H1 (cell line): ENCODE measurements around the gene SMIM44. TPM values are rescaled to one million over a fixed set of nuclear protein-coding genes. Genes with fewer than 3 reads are reported as not detected.

ENCODE experiments used
- CTCF ChIA-PET: fragments of 300-600 bp; sonication (Branson Sonifier 250); formaldehyde crosslinking; loops from one replicate; lab custom pipeline; 2021; ENCODE audit not compliant: partially characterized antibody; lab: Charles Lee
- POLR2A ChIA-PET: fragments of 300-600 bp; sonication (Branson Sonifier 250); formaldehyde crosslinking; loops from one replicate; lab custom pipeline; 2021; ENCODE audit warnings: inconsistent platforms; ENCODE audit not compliant: partially characterized antibody; lab: Charles Lee
- DNase-seq, 2 experiments: peaks; one replicate each; pipeline versions ENCODE4 v3.0.0 to v3.0.0-alpha.2; 2010 to 2022; ENCODE audit warnings: low spot score in 2 of 2, low read depth in 1 of 2, mixed read lengths in 1 of 2
- FAIRE-seq: peaks from 2 replicates; lab custom pipeline; 2011; peaks lifted over from hg19 to GRCh38; lab: Jason Lieb, UNC
- H2AFZ ChIP-seq: 2 replicates; pipeline ENCODE4 v1.8.1; 2012; ENCODE audit warnings: low read length, inconsistent platforms
- H2AK5ac ChIP-seq: 2 replicates; pipeline ENCODE4 v1.6.1; 2013; ENCODE audit warnings: low read depth, low read length
- H2BK120ac ChIP-seq: replicated peaks from 2 replicates; pipeline ENCODE3; 2013; ENCODE audit warnings: low read depth, low read length, inconsistent platforms
- H2BK12ac ChIP-seq: 2 replicates; pipeline ENCODE4 v1.6.1; 2013; ENCODE audit warnings: low read depth, low read length
- H2BK15ac ChIP-seq: 2 replicates; pipeline ENCODE4 v1.6.1; 2013; ENCODE audit warnings: low read length
- H2BK20ac ChIP-seq: 2 replicates; pipeline ENCODE4 v1.6.1; 2013; ENCODE audit warnings: low read length
- H2BK5ac ChIP-seq: 2 replicates; pipeline ENCODE4 v1.6.1; 2013; ENCODE audit warnings: low read depth, low read length
- H3K14ac ChIP-seq: 2 replicates; pipeline ENCODE4 v1.6.1; 2013; ENCODE audit warnings: inconsistent platforms; ENCODE audit not compliant: insufficient read length
- H3K18ac ChIP-seq: 2 replicates; pipeline ENCODE4 v1.6.1; 2013; ENCODE audit warnings: low read length; ENCODE audit errors: extremely low read depth
- H3K23ac ChIP-seq: 2 replicates; pipeline ENCODE4 v1.6.1; 2013; ENCODE audit warnings: inconsistent platforms; ENCODE audit not compliant: insufficient read length
- H3K23me2 ChIP-seq: 2 replicates; pipeline ENCODE4 v1.6.1; 2013; ENCODE audit warnings: low read depth, low read length
- H3K27ac ChIP-seq: 2 replicates; pipeline ENCODE4 v1.6.1; 2011; ENCODE audit warnings: low read depth, low read length, inconsistent platforms
- H3K27me3 ChIP-seq, 4 experiments: replicated peaks in 1 of 4; 1 replicate in 1 of 4; 2 replicates in 3 of 4; pipeline versions ENCODE4 v1.6.1 to v1.8.1; 2011 to 2013; ENCODE audit warnings: low read length in 3 of 4, mild to moderate bottlenecking in 3 of 4, inconsistent platforms in 2 of 4, mixed read lengths in 2 of 4, moderate library complexity in 1 of 4; ENCODE audit not compliant: control insufficient read depth in 3 of 4, insufficient read depth in 3 of 4; ENCODE audit errors: extremely low read depth in 1 of 4
- H3K36me3 ChIP-seq, 4 experiments: 2 replicates each; pipeline versions ENCODE4 v1.6.1 to v1.8.1; 2011 to 2013; ENCODE audit warnings: mild to moderate bottlenecking in 4 of 4, low read length in 3 of 4, moderate library complexity in 2 of 4, control low read depth in 1 of 4, inconsistent platforms in 1 of 4; ENCODE audit not compliant: insufficient read depth in 4 of 4, control insufficient read depth in 2 of 4
- H3K4ac ChIP-seq: replicated peaks from 2 replicates; pipeline ENCODE3; 2013; ENCODE audit warnings: low read length, low read depth, mixed read lengths, inconsistent platforms; ENCODE audit not compliant: insufficient read length
- H3K4me1 ChIP-seq, 4 experiments: replicated peaks in 1 of 4; 1 replicate in 1 of 4; 2 replicates in 3 of 4; pipeline versions ENCODE4 v1.6.1 to v1.8.1; 2011 to 2013; ENCODE audit warnings: low read length in 3 of 4, inconsistent platforms in 2 of 4, mixed read lengths in 1 of 4; ENCODE audit not compliant: insufficient read depth in 4 of 4, control insufficient read depth in 3 of 4
- H3K4me2 ChIP-seq, 2 experiments: 2 replicates each; pipeline versions ENCODE4 v1.6.1 to v1.8.1; 2011 to 2013; ENCODE audit warnings: low read depth in 2 of 2, low read length in 2 of 2, control low read depth in 1 of 2, inconsistent platforms in 1 of 2, mild to moderate bottlenecking in 1 of 2; ENCODE audit not compliant: insufficient read depth in 1 of 2
- H3K4me3 ChIP-seq, 4 experiments: fragments of 200-600, 300-600 bp in 1 of 4; sonication (generic), shearing (Covaris generic), sonication (Bioruptor Twin) in 1 of 4; 2 replicates each; pipeline versions ENCODE4 v1.5.1 to v1.8.1; 2011 to 2016; ENCODE audit warnings: low read length in 4 of 4, low read depth in 3 of 4, control low read depth in 2 of 4, inconsistent platforms in 2 of 4, mild to moderate bottlenecking in 2 of 4, mixed read lengths in 1 of 4, moderate library complexity in 1 of 4; ENCODE audit not compliant: insufficient read depth in 2 of 4; ENCODE audit errors: extremely low read depth in 1 of 4
- H3K56ac ChIP-seq: replicated peaks from 2 replicates; pipeline ENCODE3; 2013; ENCODE audit warnings: low read depth, mild to moderate bottlenecking, mixed read lengths, low read length, inconsistent platforms; ENCODE audit not compliant: insufficient read length
- H3K79me1 ChIP-seq: 2 replicates; pipeline ENCODE4 v1.6.1; 2013; ENCODE audit warnings: low read depth, low read length, control low read depth
- H3K79me2 ChIP-seq, 2 experiments: 2 replicates each; pipeline versions ENCODE4 v1.6.1 to v1.8.1; 2012 to 2013; ENCODE audit warnings: low read length in 2 of 2, mild to moderate bottlenecking in 2 of 2, inconsistent platforms in 1 of 2; ENCODE audit not compliant: insufficient read depth in 2 of 2, control insufficient read depth in 1 of 2
- H3K9ac ChIP-seq, 4 experiments: replicated peaks in 1 of 4; 1 replicate in 1 of 4; 2 replicates in 3 of 4; pipeline versions ENCODE4 v1.6.1 to v1.8.1; 2011 to 2013; ENCODE audit warnings: low read depth in 3 of 4, low read length in 3 of 4, control low read depth in 2 of 4, mild to moderate bottlenecking in 2 of 4, moderate library complexity in 2 of 4, inconsistent platforms in 1 of 4; ENCODE audit errors: extremely low read depth in 1 of 4
- H3K9me3 ChIP-seq, 2 experiments: 2 replicates each; pipeline versions ENCODE4 v1.6.1 to v1.8.1; 2012 to 2013; ENCODE audit warnings: mild to moderate bottlenecking in 2 of 2, moderate library complexity in 2 of 2, control low read depth in 1 of 2, inconsistent platforms in 1 of 2, low read depth in 1 of 2, low read length in 1 of 2, mixed read lengths in 1 of 2; ENCODE audit not compliant: insufficient read depth in 2 of 2
- H4K20me1 ChIP-seq, 2 experiments: replicated peaks in 1 of 2; 2 replicates each; pipeline versions ENCODE3 to v1.8.1; 2011 to 2013; ENCODE audit warnings: inconsistent platforms in 2 of 2, low read length in 2 of 2, mild to moderate bottlenecking in 1 of 2; ENCODE audit not compliant: insufficient read depth in 2 of 2, control insufficient read depth in 1 of 2
- H4K5ac ChIP-seq: 2 replicates; pipeline ENCODE4 v1.6.1; 2013; ENCODE audit warnings: low read length, low read depth, mixed read lengths, inconsistent platforms; ENCODE audit not compliant: insufficient read length
- H4K8ac ChIP-seq: 2 replicates; pipeline ENCODE4 v1.8.0; 2013; ENCODE audit warnings: mild to moderate bottlenecking, moderate library complexity, low read length, inconsistent platforms; ENCODE audit not compliant: insufficient read depth; ENCODE audit errors: extremely low read depth
- H4K91ac ChIP-seq: replicated peaks from 2 replicates; pipeline ENCODE3; 2013; ENCODE audit warnings: low read length, mixed read lengths, inconsistent platforms; ENCODE audit not compliant: insufficient read length
- BCL11A ChIP-seq, 2 experiments: IDR thresholded peaks; one replicate each; pipeline ENCODE4 v1.6.1; 2011; ENCODE audit warnings: low read depth in 2 of 2, low read length in 2 of 2, mild to moderate bottlenecking in 2 of 2
- CHD2 ChIP-seq: IDR thresholded peaks from 2 replicates; pipeline ENCODE4 v1.6.1; 2012; ENCODE audit warnings: low read length, improper control_type of control experiment
- CREB1 ChIP-seq: IDR thresholded peaks from 2 replicates; pipeline ENCODE4 v1.6.1; 2012; ENCODE audit warnings: inconsistent platforms
- CTBP2 ChIP-seq: IDR thresholded peaks from 2 replicates; pipeline ENCODE4 v1.7.0; 2011; ENCODE audit warnings: borderline replicate concordance, mild to moderate bottlenecking, moderate library complexity, mixed read lengths, low read length; ENCODE audit not compliant: insufficient read depth, insufficient read length
- HDAC2 ChIP-seq, 2 experiments: fragments of 300-600 bp in 1 of 2; sonication (generic) in 1 of 2; IDR thresholded peaks; 2 replicates each; pipeline ENCODE4 v1.6.1; 2011 to 2012; ENCODE audit warnings: low read depth in 2 of 2, low read length in 2 of 2, mild to moderate bottlenecking in 2 of 2, moderate library complexity in 2 of 2, borderline replicate concordance in 1 of 2, inconsistent platforms in 1 of 2
- JUN ChIP-seq: IDR thresholded peaks from 2 replicates; pipeline ENCODE4 v1.6.1; 2011; ENCODE audit warnings: low read depth, mild to moderate bottlenecking, improper control_type of control experiment, low read length
- KDM4A ChIP-seq: IDR thresholded peaks from one replicate; pipeline ENCODE4 v1.7.1; 2012; ENCODE audit warnings: low read depth, mild to moderate bottlenecking, moderate library complexity, low read length, inconsistent platforms; ENCODE audit not compliant: severe bottlenecking
- RBBP5 ChIP-seq: IDR thresholded peaks from 2 replicates; pipeline ENCODE4 v1.7.1; 2012; ENCODE audit warnings: low read depth, mild to moderate bottlenecking, inconsistent platforms, low read length, moderate library complexity, borderline replicate concordance
- SAP30 ChIP-seq: fragments of 300-600 bp; sonication (generic); IDR thresholded peaks from 2 replicates; pipeline ENCODE4 v1.7.1; 2012; ENCODE audit warnings: low read length, moderate library complexity, mild to moderate bottlenecking, inconsistent platforms; ENCODE audit not compliant: insufficient read depth, insufficient replicate concordance
- TCF12 ChIP-seq: IDR thresholded peaks from 2 replicates; pipeline ENCODE4 v1.6.1; 2011; ENCODE audit warnings: low read depth, mild to moderate bottlenecking, low read length
- WGBS, 2 experiments: shearing (Covaris generic) in 1 of 2; methylation state at CpG; one replicate each; pipeline versions ENCODE4 v1.1.6 to v1.1.7; 2013 to 2015; ENCODE audit warnings: low lambda C conversion rate in 2 of 2, mixed read lengths in 2 of 2, inconsistent platforms in 1 of 2, low coverage in 1 of 2, missing lambda C conversion rate in 1 of 2; ENCODE audit not compliant: insufficient replicate concordance in 2 of 2, insufficient coverage in 1 of 2, insufficient read length in 1 of 2; ENCODE audit errors: extremely low coverage in 1 of 2, missing lambda C conversion rate in 1 of 2; 5-methylcytosine and 5-hydroxymethylcytosine counted together
- polyA plus RNA-seq, 7 experiments: library from polyadenylated mRNA; depleted of rRNA in 3 of 7; stranded (reverse) in 5 of 7; unstranded in 2 of 7; fragments of >200 nt in 5 of 7; fragments of 200-250 nt in 2 of 7; gene quantifications; 1 replicate in 5 of 7; 2 replicates in 1 of 7; 4 replicates in 1 of 7; pipeline versions ENCODE4 v1.2.1 to v1.2.3, GENCODE V29; 2011 to 2013; ENCODE audit warnings: missing spikeins in 2 of 7, mixed read lengths in 2 of 7
- total RNA-seq: library from RNA; stranded (reverse); fragmentation: NEBNext Ultra II Directional; extraction: Animal tissue kit (Norgen Biotek cat#: 25700); gene quantifications from 2 replicates; pipeline ENCODE4 v1.2.1, GENCODE V29; 2021

SMIM44 gene
- total and polyA plus RNA-seq, 2 of the 8 experiments (the other 6 are each of a cell fraction or from before 2014, with no cell fraction given), result not detected

GRCh38 chr19:3513229-3514140 lies 30.2 kb upstream of the SMIM44 start:
- Histone ChIP-seq H3K4me1 (peaks cover 0 to 7% (median 5%) of the 10 kb centered on the region in 4 experiments; a peak in 6 of 7 replicates), H2BK12ac (no peak overlapping the region), H3K9me3 (no peaks in the 10 kb centered on the region), H3K23me2 (no peaks in the 10 kb centered on the region), H2BK5ac (peak overlapping the region; percentile 78), H2AFZ (no peak overlapping the region), H3K4me3 (no peak overlapping the region), H2AK5ac (no peak overlapping the region; the same call in 1 of the 2 replicates), H3K79me2 (peaks cover 0 to 81% of the 10 kb centered on the region in 2 experiments; a peak in 2 of 4 replicates), H3K27me3 (no peaks in the 10 kb centered on the region), H3K18ac (no peak overlapping the region), H2BK20ac (no peak overlapping the region), H3K4ac (no peak overlapping the region), H3K4me2 (no peak overlapping the region), H4K5ac (no peak overlapping the region), H4K20me1 (peaks cover 12 to 31% of the 10 kb centered on the region in 2 experiments), H2BK15ac (0 out of 2 replicates have a peak overlapping the region, but pooled peaks have one; percentile 16), H2BK120ac (no peak overlapping the region), H3K23ac (no peak overlapping the region), H3K9ac (no peak overlapping the region), H3K79me1 (peaks cover 40% of the 10 kb centered on the region), H3K56ac (no peak overlapping the region), H3K36me3 (no peaks in the 10 kb centered on the region; a peak in 2 of 8 replicates), H3K27ac (no peak overlapping the region), H3K14ac (no peak overlapping the region), H4K8ac (peak overlapping the region; percentile 59; the same call in 1 of the 2 replicates), H4K91ac (peak overlapping the region; percentile 37)
- ChIA-PET CTCF (interaction anchor here (0.9 to 5.4 kb wide), 8 partner anchors 8 to 384 kb away, joined by 3 to 28 read pairs (median 5); partner anchors contain the start of gene TEKTIP1), POLR2A (interaction anchor here (1.2 to 1.6 kb wide), 3 partner anchors 8 to 26 kb away, joined by 5 to 7 read pairs (median 5); partner anchors contain the start of gene TEKTIP1)
- 84% methylated on average over 22 of the region's 23 CpGs; no CpG with 5 or more reads in 1 of the 2 experiments for WGBS, 2 experiments
- FAIRE-seq (no peak), DNase-seq (no peak)
- no peak for TF ChIP-seq CREB1
- no peak for TF ChIP-seq TCF12
- TF ChIP-seq SAP30, result no peak
- no peak for TF ChIP-seq JUN
- TF ChIP-seq BCL11A (IDR thresholded peaks at IDR 0.05; ENCODE audit: low read depth in 2 of 2, low read length in 2 of 2), result no peak
- TF ChIP-seq KDM4A, result no peak
- no peak for TF ChIP-seq HDAC2 (IDR thresholded peaks at IDR 0.05; ENCODE audit: borderline replicate concordance in 1 of 2, low read depth in 2 of 2, low read length in 2 of 2)
- TF ChIP-seq CHD2, result no peak
- no peak for TF ChIP-seq CTBP2
- no peak for TF ChIP-seq RBBP5
